ENCODE results near the gene ZNF208.
"Not testable (repeated sequence)": the region's sequence is repeated elsewhere in the genome, so short reads cannot be mapped to it uniquely, and the experiment has no call there.

DNA sequence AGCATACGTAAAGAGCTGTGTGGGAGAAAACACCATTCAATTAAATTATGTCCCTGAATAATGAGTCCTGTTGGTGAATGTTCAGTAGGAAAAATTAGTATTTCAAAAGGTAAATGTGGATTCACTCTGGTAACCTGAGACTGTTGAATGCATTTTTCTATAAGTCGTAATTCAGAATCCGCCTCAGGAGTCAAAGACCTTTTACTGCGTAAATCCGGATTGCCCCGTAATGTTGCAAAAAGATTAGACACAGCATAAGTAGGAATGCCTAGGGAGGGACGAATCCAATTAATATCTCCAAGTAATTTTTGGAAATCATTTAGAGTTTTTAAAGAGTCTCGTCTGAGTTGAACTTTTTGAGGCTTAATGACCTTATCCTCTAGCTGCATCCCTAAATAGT, 126.0 kb downstream of the ZNF208 start:
- TF ChIP-seq, protein P1, sequence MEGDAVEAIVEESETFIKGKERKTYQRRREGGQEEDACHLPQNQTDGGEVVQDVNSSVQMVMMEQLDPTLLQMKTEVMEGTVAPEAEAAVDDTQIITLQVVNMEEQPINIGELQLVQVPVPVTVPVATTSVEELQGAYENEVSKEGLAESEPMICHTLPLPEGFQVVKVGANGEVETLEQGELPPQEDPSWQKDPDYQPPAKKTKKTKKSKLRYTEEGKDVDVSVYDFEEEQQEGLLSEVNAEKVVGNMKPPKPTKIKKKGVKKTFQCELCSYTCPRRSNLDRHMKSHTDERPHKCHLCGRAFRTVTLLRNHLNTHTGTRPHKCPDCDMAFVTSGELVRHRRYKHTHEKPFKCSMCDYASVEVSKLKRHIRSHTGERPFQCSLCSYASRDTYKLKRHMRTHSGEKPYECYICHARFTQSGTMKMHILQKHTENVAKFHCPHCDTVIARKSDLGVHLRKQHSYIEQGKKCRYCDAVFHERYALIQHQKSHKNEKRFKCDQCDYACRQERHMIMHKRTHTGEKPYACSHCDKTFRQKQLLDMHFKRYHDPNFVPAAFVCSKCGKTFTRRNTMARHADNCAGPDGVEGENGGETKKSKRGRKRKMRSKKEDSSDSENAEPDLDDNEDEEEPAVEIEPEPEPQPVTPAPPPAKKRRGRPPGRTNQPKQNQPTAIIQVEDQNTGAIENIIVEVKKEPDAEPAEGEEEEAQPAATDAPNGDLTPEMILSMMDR (IDR thresholded peaks at IDR 0.05): not testable (repeated sequence)
- TF ChIP-seq POLR2A (IDR thresholded peaks at IDR 0.05): not testable (repeated sequence)
